LNCaP clone FGC (cell line): ENCODE measurements around the gene ZFYVE26.
"Not testable (repeated sequence)": the region's sequence is repeated elsewhere in the genome, so short reads cannot be mapped to it uniquely, and the experiment has no call there.

ENCODE experiments used
- DNase-seq: peaks from one replicate; pipeline ENCODE4 v3.0.0-alpha.2; 2011; ENCODE audit warnings: low read depth
- H3K4me3 ChIP-seq: 2 replicates; pipeline ENCODE4 v1.5.1; 2011; ENCODE audit warnings: mild to moderate bottlenecking, low read depth, low read length, control low read depth
- TF ChIP-seq, protein P1 (sequence below): IDR thresholded peaks from 2 replicates; pipeline ENCODE4 v1.5.1; 2012; ENCODE audit warnings: mild to moderate bottlenecking; ENCODE audit not compliant: control insufficient read depth, insufficient read depth; ENCODE audit errors: extremely low read depth

ZFYVE26 gene

DNA sequence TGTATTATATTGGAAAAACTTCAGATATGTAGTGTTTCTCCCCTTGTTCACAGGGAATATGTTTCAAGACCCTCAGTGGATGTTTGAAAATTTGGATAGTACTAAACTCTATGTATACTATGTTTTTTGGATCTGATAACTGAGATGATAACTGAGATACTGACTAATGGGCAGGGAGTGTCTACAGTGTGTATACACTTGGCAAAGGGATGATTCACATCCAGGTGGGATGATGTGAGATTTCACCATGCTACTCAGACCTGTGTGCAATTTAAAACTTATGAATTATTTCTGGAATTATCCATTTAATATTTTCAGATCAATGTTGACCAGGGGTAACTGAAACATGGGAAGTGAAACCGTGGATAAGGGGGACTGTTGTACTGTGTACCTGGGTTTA is 17.0 kb upstream of the ZFYVE26 start:
- no peak overlapping the region for H3K4me3 ChIP-seq
- DNase-seq: no peak
- TF ChIP-seq, protein P1, sequence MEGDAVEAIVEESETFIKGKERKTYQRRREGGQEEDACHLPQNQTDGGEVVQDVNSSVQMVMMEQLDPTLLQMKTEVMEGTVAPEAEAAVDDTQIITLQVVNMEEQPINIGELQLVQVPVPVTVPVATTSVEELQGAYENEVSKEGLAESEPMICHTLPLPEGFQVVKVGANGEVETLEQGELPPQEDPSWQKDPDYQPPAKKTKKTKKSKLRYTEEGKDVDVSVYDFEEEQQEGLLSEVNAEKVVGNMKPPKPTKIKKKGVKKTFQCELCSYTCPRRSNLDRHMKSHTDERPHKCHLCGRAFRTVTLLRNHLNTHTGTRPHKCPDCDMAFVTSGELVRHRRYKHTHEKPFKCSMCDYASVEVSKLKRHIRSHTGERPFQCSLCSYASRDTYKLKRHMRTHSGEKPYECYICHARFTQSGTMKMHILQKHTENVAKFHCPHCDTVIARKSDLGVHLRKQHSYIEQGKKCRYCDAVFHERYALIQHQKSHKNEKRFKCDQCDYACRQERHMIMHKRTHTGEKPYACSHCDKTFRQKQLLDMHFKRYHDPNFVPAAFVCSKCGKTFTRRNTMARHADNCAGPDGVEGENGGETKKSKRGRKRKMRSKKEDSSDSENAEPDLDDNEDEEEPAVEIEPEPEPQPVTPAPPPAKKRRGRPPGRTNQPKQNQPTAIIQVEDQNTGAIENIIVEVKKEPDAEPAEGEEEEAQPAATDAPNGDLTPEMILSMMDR: no peak

DNA sequence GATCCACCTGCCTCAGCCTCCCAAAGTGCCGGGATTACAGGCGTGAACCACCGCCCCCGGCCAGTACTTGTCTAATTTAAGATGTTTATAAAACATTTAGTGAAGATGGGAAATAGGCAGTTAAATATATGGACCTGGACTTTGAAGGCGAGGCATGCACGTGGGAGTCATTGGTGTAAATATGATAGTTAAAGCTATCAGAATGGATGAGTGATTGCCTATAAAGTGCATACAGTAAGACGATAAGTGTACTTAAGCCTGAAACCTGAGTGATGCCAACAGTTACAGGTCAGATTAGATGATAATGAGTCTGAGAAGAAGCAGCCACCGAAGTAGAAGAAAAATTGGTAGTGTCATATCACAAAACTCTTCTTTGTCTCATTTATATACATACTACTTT is 14.7 kb upstream of the ZFYVE26 start:
- TF ChIP-seq, protein P1: no peak
- no peak for DNase-seq
- H3K4me3 ChIP-seq: no peak overlapping the region

DNA sequence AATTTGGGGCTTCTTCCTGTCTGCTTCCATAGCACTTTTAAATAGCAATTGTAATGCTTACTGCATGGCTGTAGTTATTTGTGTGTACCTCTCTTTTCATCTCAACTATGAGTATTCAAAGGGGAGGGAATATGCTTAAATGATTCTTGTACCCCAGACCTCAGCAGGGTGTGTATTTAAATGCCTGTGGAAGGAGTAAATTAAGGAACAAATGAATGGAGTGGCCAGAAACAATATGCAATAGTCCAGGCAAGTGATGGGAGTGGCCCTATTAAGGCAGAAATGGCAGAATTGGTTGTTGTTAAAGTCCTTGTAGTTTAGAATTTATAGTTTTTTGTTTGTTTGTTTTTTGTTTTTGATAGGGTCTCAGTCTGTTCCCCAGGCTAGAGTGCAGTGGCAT is 4.7 kb upstream of the ZFYVE26 start:
- TF ChIP-seq, protein P1: no peak
- H3K4me3 ChIP-seq: peak overlapping the region; percentile 81; the same call in 1 of the 2 replicates
- no peak for DNase-seq

DNA sequence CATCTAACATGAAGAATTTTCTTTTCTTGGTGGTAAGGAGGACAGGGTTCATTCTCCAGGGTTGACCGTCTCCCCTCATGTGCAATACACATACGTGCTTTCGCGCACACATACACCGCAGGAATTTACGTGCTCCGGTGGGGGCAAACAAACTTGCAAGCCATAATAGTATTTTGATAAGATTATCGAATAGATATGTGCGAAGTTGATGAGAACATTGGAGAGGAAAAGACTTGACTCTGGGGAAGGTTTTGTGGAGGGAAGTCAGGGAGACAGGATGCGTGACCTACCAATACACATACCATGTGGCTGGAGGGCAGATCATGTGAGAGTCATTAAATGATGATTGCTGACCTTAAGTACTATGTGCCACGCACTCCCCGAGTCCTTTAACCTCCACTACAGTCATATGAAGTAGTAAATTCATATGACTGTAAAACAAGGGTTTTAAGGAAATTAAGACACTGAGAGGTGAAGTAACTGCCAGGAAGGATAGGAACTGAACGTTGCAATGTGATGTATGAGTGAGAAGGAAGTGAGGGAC is 4.1 kb upstream of the ZFYVE26 start:
- TF ChIP-seq, protein P1: no peak
- DNase-seq: peak; percentile 11
- peak overlapping the region; percentile 81 for H3K4me3 ChIP-seq

DNA sequence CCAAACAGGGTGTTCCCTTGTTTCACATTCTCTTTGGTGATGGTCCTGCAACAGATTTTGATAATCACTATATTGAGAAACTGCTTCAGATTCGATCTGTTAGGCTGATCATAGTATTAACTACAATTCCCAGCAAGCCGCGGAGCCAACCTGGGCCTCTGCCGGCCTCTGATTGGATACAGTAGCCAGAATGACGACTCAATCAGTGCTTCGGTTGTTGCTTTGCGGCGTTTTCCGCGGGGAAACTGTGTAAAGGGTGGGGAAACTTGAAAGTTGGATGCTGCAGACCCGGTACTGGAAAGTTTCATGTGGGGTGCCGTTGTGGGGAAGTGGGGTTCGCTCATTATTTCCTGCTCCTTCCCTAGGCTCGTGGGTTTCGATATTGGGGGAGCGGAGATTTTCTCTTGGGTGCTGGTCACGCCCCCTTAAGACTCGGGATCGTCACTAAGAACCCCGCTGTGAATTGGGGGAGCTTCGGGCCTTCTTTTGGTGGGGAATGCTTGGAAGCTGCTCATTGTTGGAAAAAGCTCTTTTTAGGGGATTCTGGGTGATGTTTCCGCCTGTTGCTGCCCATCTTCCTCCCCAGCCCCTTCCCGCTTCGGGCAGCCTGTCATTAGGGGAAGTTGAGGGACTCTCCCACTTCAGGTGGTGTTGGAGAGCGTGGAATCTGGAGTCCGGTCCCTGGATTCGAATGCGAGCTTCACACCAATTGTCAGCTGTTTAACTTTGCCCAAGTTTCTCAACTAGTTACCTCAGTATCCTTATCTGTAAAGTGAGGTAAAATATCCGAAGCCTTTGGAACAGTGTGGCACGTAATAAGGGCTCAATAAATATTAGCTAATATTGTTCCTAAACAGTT is 3.4 kb upstream of the ZFYVE26 start, which contains the start of gene RAD51B:
Gene RAD51B (plus strand): TSS at position 217 of the 859 bp plus-strand sequence.
- TF ChIP-seq, protein P1: no peak
- DNase-seq: peak; percentile 53
- peak within 1 kb of the TSS; percentile 81 for H3K4me3 ChIP-seq

DNA sequence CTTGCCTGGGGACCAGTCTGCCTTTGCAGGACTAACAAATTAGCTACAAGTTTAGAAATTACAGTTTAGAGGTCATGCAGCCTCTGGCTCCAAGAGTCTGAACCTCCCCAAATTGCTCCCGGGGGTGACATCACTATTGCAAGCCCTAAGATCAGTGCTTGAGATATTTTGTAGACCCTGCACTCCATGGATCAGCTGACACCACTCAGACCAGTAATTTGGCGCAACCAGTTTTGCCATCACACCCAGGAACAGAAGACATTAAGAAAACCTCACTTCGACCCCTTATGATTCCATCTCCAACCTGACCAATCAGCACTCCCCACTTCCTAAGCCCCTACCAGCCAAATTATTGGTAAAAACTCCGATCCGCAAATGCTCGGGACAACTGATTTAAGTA is 2.1 kb upstream of the ZFYVE26 start:
- not testable (repeated sequence) for DNase-seq, H3K4me3 ChIP-seq

DNA sequence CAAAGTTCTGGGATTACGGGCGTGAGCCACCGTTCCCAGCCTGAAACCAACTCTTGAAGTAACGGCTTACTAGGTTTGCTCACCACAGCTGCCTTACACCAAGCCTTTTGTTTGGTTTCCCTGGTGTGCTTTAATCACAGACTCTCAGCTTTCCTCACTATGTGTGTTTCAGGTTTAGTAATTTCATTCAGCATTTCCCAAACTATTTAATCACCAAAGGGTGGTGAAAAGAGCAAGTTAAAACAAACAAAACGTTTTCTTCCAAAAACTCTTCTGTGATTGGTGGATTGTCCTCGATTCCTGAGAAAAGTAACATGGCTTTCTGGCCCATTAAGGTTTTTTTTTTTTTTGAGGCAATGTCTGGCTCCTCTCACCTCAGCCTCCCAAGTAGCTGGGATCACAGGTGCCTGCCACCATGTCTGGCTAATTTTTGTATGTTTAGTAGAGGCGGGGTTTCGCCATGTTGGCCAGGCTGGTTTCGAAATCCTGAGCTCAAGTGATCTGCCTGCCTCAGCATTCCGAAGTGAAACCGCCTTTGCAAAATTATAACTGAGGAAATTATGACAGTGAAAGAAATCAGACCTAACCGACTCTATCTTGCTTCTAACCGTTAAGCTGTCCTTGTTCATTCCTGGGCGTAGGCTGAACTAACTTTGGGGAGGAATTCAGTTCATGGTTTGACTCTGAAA is 1.5 kb upstream of the ZFYVE26 start:
- no peak for DNase-seq
- TF ChIP-seq, protein P1: no peak
- H3K4me3 ChIP-seq: no peak overlapping the region; the same call in 1 of the 2 replicates
